Measurements from ENCODE around the gene HSD11B1L.

Gene HSD11B1L

GRCh38 chr19:5681391-5682106, 722 bp downstream of the HSD11B1L start:
- Histone ChIP-seq H3K4me3 (ENCODE audit: insufficient read depth in 1 of 2, low read depth in 1 of 2, low read length in 2 of 2) (peak overlapping the region; percentile 65 to 99), H3K18ac (ENCODE audit: low read depth in 1 of 2, low read length in 2 of 2) (peak overlapping the region in 1 of 2 experiments; percentile 88), H2BK120ac (ENCODE audit: low read depth, low read length) (no peak overlapping the region), H4K91ac (ENCODE audit: low read length) (peak overlapping the region; percentile 70), H3K23ac (ENCODE audit: low read length in 2 of 2) (peak overlapping the region in 1 of 2 experiments; percentile 35), H3K79me1 (replicated peaks; ENCODE audit: low read length, poor library complexity, severe bottlenecking) (peaks cover 29% of the 10 kb centered on the region), H3K27me3 (ENCODE audit: control insufficient read depth in 1 of 2, insufficient read depth in 1 of 2, low read length in 2 of 2) (no peaks in the 10 kb centered on the region), H4K8ac (ENCODE audit: low read length) (peak overlapping the region; percentile 74), H3K4me1 (ENCODE audit: control insufficient read depth, insufficient read depth, low read depth, low read length) (peaks cover 28% of the 10 kb centered on the region), H2AFZ (ENCODE audit: low read depth, low read length) (peak overlapping the region; percentile 29), H2BK15ac (ENCODE audit: low read depth, poor library complexity, severe bottlenecking) (no peak overlapping the region), H2BK12ac (ENCODE audit: low read length in 2 of 2) (peak overlapping the region in 1 of 2 experiments; percentile 61), H3K4ac (ENCODE audit: low read depth in 1 of 2, low read length in 2 of 2) (peak overlapping the region in 1 of 2 experiments; percentile 94), H3K4me2 (ENCODE audit: low read length, poor library complexity, severe bottlenecking) (peak overlapping the region; percentile 87), H3K9me3 (ENCODE audit: control insufficient read depth, low read length) (no peaks in the 10 kb centered on the region), H3K27ac (ENCODE audit: low read length, poor library complexity, severe bottlenecking) (no peak overlapping the region), H3K14ac (ENCODE audit: low read length in 2 of 2) (peak overlapping the region in 1 of 2 experiments; percentile 57), H2AK5ac (ENCODE audit: low read length, severe bottlenecking) (no peak overlapping the region), H3K36me3 (ENCODE audit: control insufficient read depth in 1 of 2, insufficient read depth in 2 of 2, low read depth in 1 of 2, low read length in 2 of 2) (peaks cover 5 to 25% of the 10 kb centered on the region in 2 experiments), H3K9ac (ENCODE audit: low read length) (peak overlapping the region; percentile 96), H2BK5ac (ENCODE audit: low read depth, low read length, poor library complexity, severe bottlenecking) (no peak overlapping the region)
- 81% methylated on average over 17 of the region's 17 CpGs for WGBS
- no peak for DNase-seq

DNA sequence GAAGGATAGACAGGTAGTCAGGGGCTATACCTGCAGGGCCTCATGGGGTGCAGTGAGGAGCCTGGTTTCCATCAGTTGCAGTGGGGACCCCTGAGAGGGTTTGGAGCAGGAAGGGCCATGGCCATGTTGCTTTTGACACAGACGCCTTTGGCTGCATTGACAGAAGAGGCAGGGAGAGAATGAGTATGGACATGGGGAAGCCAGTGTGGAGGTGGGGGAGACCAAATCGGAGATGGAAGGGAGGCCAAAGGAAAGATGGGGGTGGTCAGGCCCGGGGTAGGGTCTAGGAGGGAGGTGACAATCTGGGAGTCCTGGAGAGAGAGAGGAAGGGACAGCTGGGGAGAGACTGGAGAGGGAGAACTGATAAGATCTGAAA, 1.3 kb downstream of the HSD11B1L start:
- Histone ChIP-seq H2AK5ac (ENCODE audit: low read length, severe bottlenecking) (peak overlapping the region; percentile 53), H2BK12ac (ENCODE audit: low read length in 2 of 2) (no peak overlapping the region), H3K4ac (ENCODE audit: low read depth in 1 of 2, low read length in 2 of 2) (no peak overlapping the region), H2BK15ac (ENCODE audit: low read depth, poor library complexity, severe bottlenecking) (no peak overlapping the region), H3K14ac (ENCODE audit: low read length in 2 of 2) (no peak overlapping the region), H4K91ac (ENCODE audit: low read length) (no peak overlapping the region), H2BK5ac (ENCODE audit: low read depth, low read length, poor library complexity, severe bottlenecking) (no peak overlapping the region), H3K36me3 (ENCODE audit: control insufficient read depth in 1 of 2, insufficient read depth in 2 of 2, low read depth in 1 of 2, low read length in 2 of 2) (peaks cover 5 to 21% of the 10 kb centered on the region in 2 experiments), H3K79me1 (replicated peaks; ENCODE audit: low read length, poor library complexity, severe bottlenecking) (peaks cover 29% of the 10 kb centered on the region), H3K4me1 (ENCODE audit: control insufficient read depth, insufficient read depth, low read depth, low read length) (peaks cover 30% of the 10 kb centered on the region), H2BK120ac (ENCODE audit: low read depth, low read length) (no peak overlapping the region), H3K23ac (ENCODE audit: low read length in 2 of 2) (no peak overlapping the region), H3K9ac (ENCODE audit: low read length) (no peak overlapping the region), H3K4me3 (ENCODE audit: insufficient read depth in 1 of 2, low read depth in 1 of 2, low read length in 2 of 2) (peak overlapping the region in 1 of 2 experiments; percentile 99), H3K18ac (ENCODE audit: low read depth in 1 of 2, low read length in 2 of 2) (no peak overlapping the region), H2AFZ (ENCODE audit: low read depth, low read length) (no peak overlapping the region), H4K8ac (ENCODE audit: low read length) (no peak overlapping the region), H3K4me2 (ENCODE audit: low read length, poor library complexity, severe bottlenecking) (no peak overlapping the region), H3K9me3 (ENCODE audit: control insufficient read depth, low read length) (no peaks in the 10 kb centered on the region), H3K27ac (ENCODE audit: low read length, poor library complexity, severe bottlenecking) (no peak overlapping the region), H3K27me3 (ENCODE audit: control insufficient read depth in 1 of 2, insufficient read depth in 1 of 2, low read length in 2 of 2) (no peaks in the 10 kb centered on the region)
- WGBS, result 92% methylated on average over 3 of the region's 3 CpGs
- no peak for DNase-seq

- H2AFZ ChIP-seq (ENCODE audit: low read depth, low read length), result no peak overlapping the region
- H2AK5ac ChIP-seq (ENCODE audit: low read length, severe bottlenecking), result no peak overlapping the region
- peaks cover 0 to 15% of the 10 kb centered on the region in 2 experiments for H3K36me3 ChIP-seq (ENCODE audit: control insufficient read depth in 1 of 2, insufficient read depth in 2 of 2, low read depth in 1 of 2, low read length in 2 of 2)
- H3K9me3 ChIP-seq (ENCODE audit: control insufficient read depth, low read length), result no peaks in the 10 kb centered on the region
- no peak overlapping the region for H3K9ac ChIP-seq (ENCODE audit: low read length)
- no peak for DNase-seq
- H4K8ac ChIP-seq (ENCODE audit: low read length), result no peak overlapping the region
- no peak overlapping the region for H3K4me3 ChIP-seq (ENCODE audit: insufficient read depth in 1 of 2, low read depth in 1 of 2, low read length in 2 of 2)
- H3K18ac ChIP-seq (ENCODE audit: low read depth in 1 of 2, low read length in 2 of 2), result no peak overlapping the region
- no peak overlapping the region for H3K4ac ChIP-seq (ENCODE audit: low read depth in 1 of 2, low read length in 2 of 2)
- no peak overlapping the region for H2BK5ac ChIP-seq (ENCODE audit: low read depth, low read length, poor library complexity, severe bottlenecking)
- H2BK120ac ChIP-seq (ENCODE audit: low read depth, low read length), result no peak overlapping the region
- no peak overlapping the region for H2BK15ac ChIP-seq (ENCODE audit: low read depth, poor library complexity, severe bottlenecking)
- H3K79me1 ChIP-seq (replicated peaks; ENCODE audit: low read length, poor library complexity, severe bottlenecking), result peaks cover 22% of the 10 kb centered on the region
- no peak overlapping the region for H3K23ac ChIP-seq (ENCODE audit: low read length in 2 of 2)
- no peak overlapping the region for H2BK12ac ChIP-seq (ENCODE audit: low read length in 2 of 2)
- peaks cover 34% of the 10 kb centered on the region for H3K4me1 ChIP-seq (ENCODE audit: control insufficient read depth, insufficient read depth, low read depth, low read length)
- no peaks in the 10 kb centered on the region for H3K27me3 ChIP-seq (ENCODE audit: control insufficient read depth in 1 of 2, insufficient read depth in 1 of 2, low read length in 2 of 2)
- H4K91ac ChIP-seq (ENCODE audit: low read length), result no peak overlapping the region
- WGBS, result 89% methylated on average over 9 of the region's 10 CpGs
- H3K14ac ChIP-seq (ENCODE audit: low read length in 2 of 2), result no peak overlapping the region
- H3K4me2 ChIP-seq (ENCODE audit: low read length, poor library complexity, severe bottlenecking), result no peak overlapping the region
- no peak overlapping the region for H3K27ac ChIP-seq (ENCODE audit: low read length, poor library complexity, severe bottlenecking)
These were observed 2.5 kb downstream of the HSD11B1L start for GRCh38 chr19:5683177-5683886.

DNA sequence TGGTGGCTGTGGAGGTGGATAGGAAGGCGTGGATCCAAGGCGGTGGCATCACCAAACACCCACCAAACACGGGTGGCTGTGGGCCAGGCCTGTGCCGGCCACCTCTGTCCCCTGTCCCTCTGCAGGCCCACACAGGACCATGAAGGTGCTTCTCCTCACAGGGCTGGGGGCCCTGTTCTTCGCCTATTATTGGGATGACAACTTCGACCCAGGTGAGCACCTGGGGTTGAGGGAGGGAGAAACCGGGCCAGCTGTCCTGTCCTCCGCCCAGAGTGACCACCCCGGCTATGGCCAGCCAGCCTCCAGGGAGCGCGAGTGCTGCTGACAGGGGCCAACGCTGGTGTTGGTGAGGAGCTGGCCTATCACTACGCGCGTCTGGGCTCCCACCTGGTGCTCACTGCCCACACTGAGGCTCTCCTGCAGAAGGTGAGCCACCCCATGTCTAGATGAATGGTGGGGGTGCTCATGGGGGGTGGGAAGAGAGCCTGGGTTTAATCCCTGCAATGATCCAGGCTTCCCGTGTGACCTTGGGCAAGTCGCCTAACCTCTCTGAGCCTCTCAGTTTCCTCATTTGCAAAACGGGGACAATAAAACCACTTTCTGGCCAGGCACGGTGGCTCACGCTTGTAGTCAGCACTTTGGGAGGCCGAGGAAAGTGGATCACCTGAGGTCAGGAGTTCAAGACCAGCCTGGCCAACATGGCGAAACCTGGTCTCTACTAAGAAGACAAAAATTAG, 4.0 kb downstream of the HSD11B1L start:
- H2BK120ac ChIP-seq (ENCODE audit: low read depth, low read length), result no peak overlapping the region
- H4K8ac ChIP-seq (ENCODE audit: low read length), result no peak overlapping the region

More for the DNA sequence above, 4.0 kb downstream of the HSD11B1L start:
- Histone ChIP-seq H3K27me3 (ENCODE audit: control insufficient read depth in 1 of 2, insufficient read depth in 1 of 2, low read length in 2 of 2) (no peaks in the 10 kb centered on the region), H3K4me2 (ENCODE audit: low read length, poor library complexity, severe bottlenecking) (no peak overlapping the region), H3K79me1 (replicated peaks; ENCODE audit: low read length, poor library complexity, severe bottlenecking) (peaks cover 14% of the 10 kb centered on the region), H3K36me3 (ENCODE audit: control insufficient read depth in 1 of 2, insufficient read depth in 2 of 2, low read depth in 1 of 2, low read length in 2 of 2) (peaks cover 0 to 13% of the 10 kb centered on the region in 2 experiments), H2AK5ac (ENCODE audit: low read length, severe bottlenecking) (no peak overlapping the region), H4K91ac (ENCODE audit: low read length) (no peak overlapping the region), H3K4me1 (ENCODE audit: control insufficient read depth, insufficient read depth, low read depth, low read length) (peaks cover 27% of the 10 kb centered on the region), H3K4ac (ENCODE audit: low read depth in 1 of 2, low read length in 2 of 2) (no peak overlapping the region), H3K4me3 (ENCODE audit: insufficient read depth in 1 of 2, low read depth in 1 of 2, low read length in 2 of 2) (no peak overlapping the region), H3K9ac (ENCODE audit: low read length) (no peak overlapping the region), H3K9me3 (ENCODE audit: control insufficient read depth, low read length) (no peaks in the 10 kb centered on the region), H2BK12ac (ENCODE audit: low read length in 2 of 2) (no peak overlapping the region), H2BK5ac (ENCODE audit: low read depth, low read length, poor library complexity, severe bottlenecking) (no peak overlapping the region), H3K27ac (ENCODE audit: low read length, poor library complexity, severe bottlenecking) (no peak overlapping the region), H3K14ac (ENCODE audit: low read length in 2 of 2) (no peak overlapping the region), H3K18ac (ENCODE audit: low read depth in 1 of 2, low read length in 2 of 2) (no peak overlapping the region), H3K23ac (ENCODE audit: low read length in 2 of 2) (no peak overlapping the region), H2BK15ac (ENCODE audit: low read depth, poor library complexity, severe bottlenecking) (no peak overlapping the region), H2AFZ (ENCODE audit: low read depth, low read length) (no peak overlapping the region)
- WGBS, result 93% methylated on average over 22 of the region's 22 CpGs
- DNase-seq, result no peak
